ENCODE data around the gene ABAT.

The ABAT gene

DNA sequence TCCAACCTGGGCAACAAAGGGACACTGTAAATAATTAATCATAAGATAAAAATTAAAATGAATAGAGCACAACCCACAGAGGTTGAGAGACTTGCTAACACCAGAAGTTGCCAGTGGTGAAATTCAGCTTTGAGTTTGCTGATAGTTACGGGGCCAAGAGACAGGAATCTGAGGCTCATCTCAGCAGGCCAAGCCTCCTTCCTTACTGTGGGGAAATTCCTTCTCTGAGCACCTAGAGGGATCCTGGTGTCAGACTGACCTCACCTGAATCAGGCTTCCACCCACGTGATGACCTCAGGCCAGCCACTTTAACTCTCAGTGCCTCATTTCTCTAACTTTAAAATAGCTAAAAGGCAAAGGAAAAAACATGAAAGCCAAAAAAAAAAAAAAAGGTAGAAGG lies 4.7 kb downstream of the ABAT start:
- Histone ChIP-seq H3K27me3 (no peaks in the 10 kb centered on the region), H3K4me3 (ENCODE audit: low read depth, low read length) (no peak overlapping the region), H3K36me3 (no peaks in the 10 kb centered on the region), H3K4me1 (peaks cover 42% of the 10 kb centered on the region), H3K9me3 (no peaks in the 10 kb centered on the region; the same call in none of the 2 replicates)
- TF ChIP-seq, protein P1, sequence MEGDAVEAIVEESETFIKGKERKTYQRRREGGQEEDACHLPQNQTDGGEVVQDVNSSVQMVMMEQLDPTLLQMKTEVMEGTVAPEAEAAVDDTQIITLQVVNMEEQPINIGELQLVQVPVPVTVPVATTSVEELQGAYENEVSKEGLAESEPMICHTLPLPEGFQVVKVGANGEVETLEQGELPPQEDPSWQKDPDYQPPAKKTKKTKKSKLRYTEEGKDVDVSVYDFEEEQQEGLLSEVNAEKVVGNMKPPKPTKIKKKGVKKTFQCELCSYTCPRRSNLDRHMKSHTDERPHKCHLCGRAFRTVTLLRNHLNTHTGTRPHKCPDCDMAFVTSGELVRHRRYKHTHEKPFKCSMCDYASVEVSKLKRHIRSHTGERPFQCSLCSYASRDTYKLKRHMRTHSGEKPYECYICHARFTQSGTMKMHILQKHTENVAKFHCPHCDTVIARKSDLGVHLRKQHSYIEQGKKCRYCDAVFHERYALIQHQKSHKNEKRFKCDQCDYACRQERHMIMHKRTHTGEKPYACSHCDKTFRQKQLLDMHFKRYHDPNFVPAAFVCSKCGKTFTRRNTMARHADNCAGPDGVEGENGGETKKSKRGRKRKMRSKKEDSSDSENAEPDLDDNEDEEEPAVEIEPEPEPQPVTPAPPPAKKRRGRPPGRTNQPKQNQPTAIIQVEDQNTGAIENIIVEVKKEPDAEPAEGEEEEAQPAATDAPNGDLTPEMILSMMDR (IDR thresholded peaks at IDR 0.05; ENCODE audit: low read depth, low read length) = no peak
- DNase-seq = no peak

DNA sequence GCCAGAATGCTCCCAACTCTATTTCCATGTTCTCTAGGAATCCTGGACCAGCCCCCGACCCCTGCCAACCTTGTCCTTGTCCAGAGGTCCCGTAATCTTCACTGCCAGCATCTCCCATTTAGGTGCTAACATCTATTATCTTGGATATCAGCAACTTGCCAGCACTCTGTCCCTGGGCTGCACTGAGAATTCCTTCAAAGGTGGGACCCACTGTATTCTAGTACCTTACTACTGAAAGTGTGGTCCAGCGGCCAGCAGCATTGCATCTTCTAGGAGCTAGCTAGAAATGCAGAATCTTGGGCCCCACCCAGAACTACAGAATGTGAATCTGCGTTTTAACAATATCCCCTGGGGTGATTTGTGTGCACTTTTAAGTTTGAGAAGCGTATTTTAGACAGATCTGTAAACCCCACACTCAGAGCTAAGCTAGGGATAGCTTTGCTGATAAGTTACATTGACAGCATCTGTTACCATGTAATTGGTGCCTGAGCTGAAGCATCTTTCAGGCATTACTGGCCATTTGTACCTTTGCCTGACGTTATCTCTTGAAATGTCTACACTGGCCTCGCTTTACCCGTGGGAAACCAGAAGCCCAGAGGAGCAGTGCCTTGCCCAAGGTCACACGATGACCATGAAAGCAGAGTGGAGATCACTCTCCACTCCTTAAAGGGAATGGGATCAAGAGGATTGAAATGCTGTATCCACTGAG lies 8.3 kb downstream of the ABAT start:
- no peak overlapping the region for H3K4me3 ChIP-seq (ENCODE audit: low read depth, low read length)
- DNase-seq = no peak
- H3K27me3 ChIP-seq = no peaks in the 10 kb centered on the region
- TF ChIP-seq, protein P1 (IDR thresholded peaks at IDR 0.05; ENCODE audit: low read depth, low read length) = no peak
- no peaks in the 10 kb centered on the region; the same call in none of the 2 replicates for H3K9me3 ChIP-seq
- H3K4me1 ChIP-seq = peaks cover 22% of the 10 kb centered on the region
- no peaks in the 10 kb centered on the region for H3K36me3 ChIP-seq

DNA sequence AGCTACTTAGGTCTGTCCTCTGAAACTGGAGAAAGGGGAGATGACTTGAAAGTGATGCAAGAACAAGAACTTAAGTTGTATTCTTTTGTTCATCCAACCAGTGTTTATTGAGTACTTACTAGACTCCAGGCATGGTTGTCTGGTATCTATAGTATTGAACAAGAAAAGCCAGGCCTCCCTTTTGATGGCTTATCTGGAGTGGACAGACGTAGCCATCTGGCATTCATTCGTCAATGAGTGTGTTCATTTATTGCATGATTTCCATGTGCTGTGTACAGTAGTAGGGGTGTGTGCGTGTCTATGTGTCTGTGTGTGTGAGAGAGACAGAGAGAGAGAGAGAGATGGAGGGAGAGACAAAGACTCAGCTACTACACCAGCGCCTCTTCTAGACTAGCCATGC lies 9.2 kb downstream of the ABAT start:
- peak; percentile 29 for DNase-seq
- no peaks in the 10 kb centered on the region; the same call in none of the 2 replicates for H3K9me3 ChIP-seq
- H3K4me1 ChIP-seq = peaks cover 22% of the 10 kb centered on the region
- no peaks in the 10 kb centered on the region for H3K27me3 ChIP-seq
- no peak overlapping the region for H3K4me3 ChIP-seq (ENCODE audit: low read depth, low read length)
- no peaks in the 10 kb centered on the region for H3K36me3 ChIP-seq
- TF ChIP-seq, protein P1 (IDR thresholded peaks at IDR 0.05; ENCODE audit: low read depth, low read length) = no peak

- H3K4me3 ChIP-seq (ENCODE audit: low read depth, low read length) = no peak overlapping the region
- peaks cover 22% of the 10 kb centered on the region for H3K4me1 ChIP-seq
- H3K27me3 ChIP-seq = no peaks in the 10 kb centered on the region
- peaks cover 6% of the 10 kb centered on the region for H3K9me3 ChIP-seq
- no peaks in the 10 kb centered on the region for H3K36me3 ChIP-seq
- DNase-seq = no peak
- TF ChIP-seq, protein P1 (IDR thresholded peaks at IDR 0.05; ENCODE audit: low read depth, low read length) = no peak
Observed at GRCh38 chr16:8685617-8686016, 11.2 kb downstream of the ABAT start.

DNA sequence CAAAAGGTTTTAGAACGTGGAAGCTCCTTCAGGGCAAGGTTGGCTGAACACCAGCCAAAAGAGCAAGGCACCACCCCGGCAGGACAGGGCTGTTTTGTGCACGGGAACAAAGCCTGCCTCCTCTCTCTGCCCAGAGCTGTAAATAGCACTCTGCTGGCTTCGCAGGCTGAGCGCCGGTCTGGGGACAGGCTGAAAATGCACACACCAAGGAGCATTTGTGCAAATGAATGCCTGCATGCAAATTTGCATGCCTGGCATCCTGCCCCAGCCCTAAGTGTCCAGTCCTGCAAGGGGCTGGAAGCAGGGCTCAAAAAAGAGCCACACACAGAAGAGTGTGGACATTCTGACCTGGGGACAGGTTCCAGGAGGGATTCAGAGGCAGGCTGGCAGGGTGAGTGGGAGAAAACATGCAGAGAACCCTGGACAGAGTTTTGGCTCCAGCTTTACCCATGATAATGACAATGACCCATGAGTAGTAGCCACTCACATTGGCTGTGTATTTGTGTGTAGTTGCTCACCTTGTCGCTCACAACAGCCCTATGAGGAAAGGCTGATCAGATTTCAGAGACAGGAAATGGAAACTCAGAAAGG lies 11.7 kb downstream of the ABAT start:
- no peak for DNase-seq
- Histone ChIP-seq H3K4me1 (peaks cover 22% of the 10 kb centered on the region), H3K27me3 (no peaks in the 10 kb centered on the region), H3K36me3 (no peaks in the 10 kb centered on the region), H3K4me3 (ENCODE audit: low read depth, low read length) (no peak overlapping the region), H3K9me3 (peaks cover 6% of the 10 kb centered on the region)
- TF ChIP-seq, protein P1 (IDR thresholded peaks at IDR 0.05; ENCODE audit: low read depth, low read length) = no peak

GRCh38 chr16:8686879-8687278 lies 12.5 kb downstream of the ABAT start:
- H3K9me3 ChIP-seq = peaks cover 6% of the 10 kb centered on the region
- H3K4me1 ChIP-seq = peaks cover 19% of the 10 kb centered on the region
- no peaks in the 10 kb centered on the region for H3K36me3 ChIP-seq
- no peaks in the 10 kb centered on the region for H3K27me3 ChIP-seq
- DNase-seq = no peak
- TF ChIP-seq, protein P1 (IDR thresholded peaks at IDR 0.05; ENCODE audit: low read depth, low read length) = no peak
- H3K4me3 ChIP-seq (ENCODE audit: low read depth, low read length) = no peak overlapping the region
